KMS-11 (cell line): ENCODE measurements around the gene GNG7.

ENCODE experiments used
- H2AFZ ChIP-seq: fragments of 200-600 bp; sonication (generic); 2 replicates; pipeline ENCODE4 v1.6.1; 2016; ENCODE audit warnings: antibody characterized with exemption, mixed run types, low read depth
- H3K27ac ChIP-seq: fragments of 200-600 bp; sonication (generic); 2 replicates; pipeline ENCODE4 v1.6.1; 2016; ENCODE audit warnings: mild to moderate bottlenecking, mixed run types
- H3K27me3 ChIP-seq: fragments of 200-600 bp; sonication (generic); 2 replicates; pipeline ENCODE4 v1.6.1; 2017; ENCODE audit warnings: mild to moderate bottlenecking, low read depth, mixed run types, moderate library complexity; ENCODE audit not compliant: insufficient read depth
- H3K36me3 ChIP-seq: fragments of 200-600 bp; sonication (generic); 2 replicates; pipeline ENCODE4 v1.6.1; 2017; ENCODE audit warnings: mild to moderate bottlenecking, mixed run types; ENCODE audit not compliant: insufficient read depth
- H3K4me1 ChIP-seq: fragments of 200-600 bp; sonication (generic); 2 replicates; pipeline ENCODE4 v1.6.1; 2016; ENCODE audit warnings: mild to moderate bottlenecking, low read depth, mixed run types; ENCODE audit not compliant: poor library complexity, severe bottlenecking
- H3K4me2 ChIP-seq: fragments of 200-600 bp; sonication (generic); 2 replicates; pipeline ENCODE4 v1.7.0; 2016; ENCODE audit warnings: mild to moderate bottlenecking, mixed run types
- H3K4me3 ChIP-seq: fragments of 200-600 bp; sonication (generic); IDR thresholded peaks from 2 replicates; pipeline ENCODE4 v1.6.1; 2017; ENCODE audit warnings: low read depth, low read length, mixed read lengths; ENCODE audit not compliant: insufficient read depth
- H3K79me2 ChIP-seq: fragments of 200-600 bp; sonication (generic); 2 replicates; pipeline ENCODE4 v1.6.1; 2016; ENCODE audit warnings: low read depth, mixed run types; ENCODE audit not compliant: insufficient read depth
- H3K9ac ChIP-seq: fragments of 200-600 bp; sonication (generic); 2 replicates; pipeline ENCODE4 v1.6.1; 2016; ENCODE audit warnings: mild to moderate bottlenecking, mixed run types
- H4K20me1 ChIP-seq: fragments of 200-600 bp; sonication (generic); 2 replicates; pipeline ENCODE4 v1.6.1; 2016; ENCODE audit warnings: mild to moderate bottlenecking, mixed run types; ENCODE audit not compliant: insufficient read depth
- TF ChIP-seq, protein P1 (sequence below): fragments of 200-600 bp; sonication (generic); conservative IDR thresholded peaks from 2 replicates; pipeline ENCODE4 v1.6.1; 2017; ENCODE audit warnings: low read depth, mild to moderate bottlenecking, antibody characterized with exemption, low read length, moderate library complexity, mixed read lengths

GNG7 gene

DNA sequence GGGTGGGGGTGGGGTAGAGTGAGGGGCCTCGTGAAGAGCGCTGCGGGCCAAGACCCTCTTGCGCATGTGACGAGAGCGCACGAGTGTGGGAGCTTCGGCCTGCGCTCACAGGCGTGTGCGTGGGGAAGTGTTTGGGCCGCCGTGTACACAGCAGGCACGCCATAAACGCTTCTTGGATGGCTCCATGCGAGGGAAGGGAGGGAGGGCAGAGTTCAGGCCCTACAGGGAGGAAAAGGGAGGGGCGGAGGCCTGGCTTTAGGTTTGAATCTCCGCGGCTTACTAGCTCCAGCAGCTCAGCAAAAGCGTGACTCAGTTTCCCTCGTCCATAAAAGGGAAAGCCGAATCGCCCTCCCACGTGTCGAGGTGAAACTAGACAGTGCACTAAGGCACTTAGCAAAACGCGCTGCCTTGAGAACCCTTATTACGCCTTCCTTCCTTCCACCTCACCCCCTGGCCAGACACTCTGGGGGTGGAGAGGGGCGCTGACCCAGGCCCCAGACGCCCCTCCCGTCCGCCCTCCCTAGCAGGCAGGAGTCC is 214.0 kb downstream of the GNG7 start:
- Histone ChIP-seq H3K9ac (no peak overlapping the region), H3K4me3 (no peak overlapping the region), H3K4me1 (peaks cover 37% of the 10 kb centered on the region), H3K36me3 (no peaks in the 10 kb centered on the region), H2AFZ (no peak overlapping the region), H3K27ac (no peak overlapping the region), H4K20me1 (no peaks in the 10 kb centered on the region), H3K27me3 (0 out of 2 replicates have a peak, but pooled peaks cover 3% of the 10 kb centered on the region), H3K4me2 (no peak overlapping the region), H3K79me2 (no peaks in the 10 kb centered on the region)
- TF ChIP-seq, protein P1, sequence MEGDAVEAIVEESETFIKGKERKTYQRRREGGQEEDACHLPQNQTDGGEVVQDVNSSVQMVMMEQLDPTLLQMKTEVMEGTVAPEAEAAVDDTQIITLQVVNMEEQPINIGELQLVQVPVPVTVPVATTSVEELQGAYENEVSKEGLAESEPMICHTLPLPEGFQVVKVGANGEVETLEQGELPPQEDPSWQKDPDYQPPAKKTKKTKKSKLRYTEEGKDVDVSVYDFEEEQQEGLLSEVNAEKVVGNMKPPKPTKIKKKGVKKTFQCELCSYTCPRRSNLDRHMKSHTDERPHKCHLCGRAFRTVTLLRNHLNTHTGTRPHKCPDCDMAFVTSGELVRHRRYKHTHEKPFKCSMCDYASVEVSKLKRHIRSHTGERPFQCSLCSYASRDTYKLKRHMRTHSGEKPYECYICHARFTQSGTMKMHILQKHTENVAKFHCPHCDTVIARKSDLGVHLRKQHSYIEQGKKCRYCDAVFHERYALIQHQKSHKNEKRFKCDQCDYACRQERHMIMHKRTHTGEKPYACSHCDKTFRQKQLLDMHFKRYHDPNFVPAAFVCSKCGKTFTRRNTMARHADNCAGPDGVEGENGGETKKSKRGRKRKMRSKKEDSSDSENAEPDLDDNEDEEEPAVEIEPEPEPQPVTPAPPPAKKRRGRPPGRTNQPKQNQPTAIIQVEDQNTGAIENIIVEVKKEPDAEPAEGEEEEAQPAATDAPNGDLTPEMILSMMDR, result no peak

DNA sequence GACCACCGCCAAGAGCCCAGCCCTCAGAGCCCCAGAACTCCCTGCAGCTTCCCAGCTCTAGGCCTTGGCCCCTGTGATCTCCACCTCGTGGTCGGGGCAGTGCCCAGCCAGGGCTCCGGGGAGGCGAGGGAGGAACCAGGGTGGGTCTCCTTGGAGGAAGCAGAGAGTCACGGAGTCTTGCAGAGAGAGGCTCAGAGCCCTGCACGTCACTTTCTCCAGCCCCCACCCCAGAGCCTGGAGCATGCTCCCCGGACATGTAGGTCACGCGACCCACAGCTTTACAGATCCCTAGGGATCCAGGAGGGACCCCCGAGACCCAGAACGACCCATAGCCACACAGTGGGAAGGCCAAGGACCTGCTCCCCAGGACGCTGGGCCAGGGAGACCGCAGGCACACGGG is 214.7 kb downstream of the GNG7 start:
- Histone ChIP-seq H3K36me3 (no peaks in the 10 kb centered on the region), H3K9ac (no peak overlapping the region), H3K4me3 (no peak overlapping the region), H4K20me1 (no peaks in the 10 kb centered on the region), H3K4me2 (no peak overlapping the region), H2AFZ (no peak overlapping the region), H3K27ac (no peak overlapping the region), H3K27me3 (0 out of 2 replicates have a peak, but pooled peaks cover 3% of the 10 kb centered on the region), H3K79me2 (no peaks in the 10 kb centered on the region), H3K4me1 (peaks cover 32% of the 10 kb centered on the region)
- TF ChIP-seq, protein P1, result no peak

GRCh38 chr19:2487090-2487489 is 215.4 kb downstream of the GNG7 start:
- H3K9ac ChIP-seq, result no peak overlapping the region
- no peaks in the 10 kb centered on the region for H4K20me1 ChIP-seq
- no peak overlapping the region for H2AFZ ChIP-seq
- H3K4me3 ChIP-seq, result no peak overlapping the region
- no peaks in the 10 kb centered on the region for H3K79me2 ChIP-seq
- H3K4me1 ChIP-seq, result peaks cover 25% of the 10 kb centered on the region
- TF ChIP-seq, protein P1, result no peak
- H3K27ac ChIP-seq, result no peak overlapping the region
- H3K36me3 ChIP-seq, result no peaks in the 10 kb centered on the region
- 0 out of 2 replicates have a peak, but pooled peaks cover 3% of the 10 kb centered on the region for H3K27me3 ChIP-seq
- no peak overlapping the region for H3K4me2 ChIP-seq

DNA sequence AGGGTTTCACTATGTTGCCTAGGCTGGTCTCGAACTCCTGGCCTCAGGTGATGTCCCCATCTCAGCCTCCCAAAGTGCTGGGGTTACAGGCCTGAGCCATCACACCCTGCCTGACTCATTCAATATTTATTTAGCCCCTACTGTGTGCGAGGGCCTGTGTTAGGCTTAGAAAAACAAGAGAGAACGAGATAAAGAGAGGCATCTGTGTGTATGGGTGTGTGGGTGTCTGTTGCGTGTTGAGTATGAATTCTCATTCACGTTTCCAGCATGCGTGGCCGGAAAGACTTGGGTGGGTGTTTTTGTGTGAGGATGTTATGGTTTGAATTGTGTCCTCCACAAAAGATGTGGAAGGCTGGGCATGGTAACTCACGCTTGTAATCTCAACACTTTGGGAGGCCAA is 217.1 kb downstream of the GNG7 start:
- Histone ChIP-seq H3K27ac (no peak overlapping the region), H3K4me3 (no peak overlapping the region), H2AFZ (no peak overlapping the region), H3K27me3 (0 out of 2 replicates have a peak, but pooled peaks cover 3% of the 10 kb centered on the region), H3K4me1 (peaks cover 8% of the 10 kb centered on the region), H4K20me1 (no peaks in the 10 kb centered on the region), H3K4me2 (no peak overlapping the region), H3K79me2 (no peaks in the 10 kb centered on the region), H3K36me3 (no peaks in the 10 kb centered on the region), H3K9ac (no peak overlapping the region)
- TF ChIP-seq, protein P1, result no peak
